PC-3 (cell line): ENCODE measurements around the gene H2AZ2.

Experiments
- EZH2phosphoT487 ChIP-seq: fragments of 300-600 bp; sonication (generic); IDR thresholded peaks from 2 replicates; pipeline ENCODE4 v1.6.1; 2018; ENCODE audit warnings: mild to moderate bottlenecking, antibody characterized with exemption, low read length, borderline replicate concordance
- TF ChIP-seq, protein P1 (sequence below): fragments of 300-600 bp; sonication (generic); conservative IDR thresholded peaks from 2 replicates; pipeline ENCODE4 v1.5.1; 2017; ENCODE audit warnings: antibody characterized with exemption, low read depth, mild to moderate bottlenecking, low read length

- TF ChIP-seq, protein P1, sequence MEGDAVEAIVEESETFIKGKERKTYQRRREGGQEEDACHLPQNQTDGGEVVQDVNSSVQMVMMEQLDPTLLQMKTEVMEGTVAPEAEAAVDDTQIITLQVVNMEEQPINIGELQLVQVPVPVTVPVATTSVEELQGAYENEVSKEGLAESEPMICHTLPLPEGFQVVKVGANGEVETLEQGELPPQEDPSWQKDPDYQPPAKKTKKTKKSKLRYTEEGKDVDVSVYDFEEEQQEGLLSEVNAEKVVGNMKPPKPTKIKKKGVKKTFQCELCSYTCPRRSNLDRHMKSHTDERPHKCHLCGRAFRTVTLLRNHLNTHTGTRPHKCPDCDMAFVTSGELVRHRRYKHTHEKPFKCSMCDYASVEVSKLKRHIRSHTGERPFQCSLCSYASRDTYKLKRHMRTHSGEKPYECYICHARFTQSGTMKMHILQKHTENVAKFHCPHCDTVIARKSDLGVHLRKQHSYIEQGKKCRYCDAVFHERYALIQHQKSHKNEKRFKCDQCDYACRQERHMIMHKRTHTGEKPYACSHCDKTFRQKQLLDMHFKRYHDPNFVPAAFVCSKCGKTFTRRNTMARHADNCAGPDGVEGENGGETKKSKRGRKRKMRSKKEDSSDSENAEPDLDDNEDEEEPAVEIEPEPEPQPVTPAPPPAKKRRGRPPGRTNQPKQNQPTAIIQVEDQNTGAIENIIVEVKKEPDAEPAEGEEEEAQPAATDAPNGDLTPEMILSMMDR, result no peak
- no peak for TF ChIP-seq EZH2phosphoT487
Measured at GRCh38 chr7:44784364-44784763, 63.5 kb downstream of the H2AZ2 start.
